GM10248 (cell line): Measurements from ENCODE around the gene PCCB.

ENCODE experiments used
- CTCF ChIA-PET: fragments of 300-600 bp; sonication (Branson Sonifier 250); formaldehyde crosslinking; extraction: SDS; loops from one replicate; lab custom pipeline; 2021; ENCODE audit warnings: antibody characterized with exemption; lab: Yijun Ruan, JAX
- POLR2A ChIA-PET: fragments of 350-650 bp; sonication (Branson Sonifier 250); formaldehyde crosslinking; extraction: SDS; loops from one replicate; lab custom pipeline; 2020; ENCODE audit warnings: antibody characterized with exemption; lab: Yijun Ruan, JAX
- DNase-seq: peaks from one replicate; pipeline ENCODE4 v3.0.0; 2012; ENCODE audit errors: extremely low spot score
- TF ChIP-seq, protein P1 (sequence below): IDR thresholded peaks from 2 replicates; pipeline ENCODE4 v1.5.1; 2012; ENCODE audit warnings: mild to moderate bottlenecking, low read depth; ENCODE audit errors: extremely low read depth, missing control alignments, control extremely low read depth

The PCCB gene

DNA sequence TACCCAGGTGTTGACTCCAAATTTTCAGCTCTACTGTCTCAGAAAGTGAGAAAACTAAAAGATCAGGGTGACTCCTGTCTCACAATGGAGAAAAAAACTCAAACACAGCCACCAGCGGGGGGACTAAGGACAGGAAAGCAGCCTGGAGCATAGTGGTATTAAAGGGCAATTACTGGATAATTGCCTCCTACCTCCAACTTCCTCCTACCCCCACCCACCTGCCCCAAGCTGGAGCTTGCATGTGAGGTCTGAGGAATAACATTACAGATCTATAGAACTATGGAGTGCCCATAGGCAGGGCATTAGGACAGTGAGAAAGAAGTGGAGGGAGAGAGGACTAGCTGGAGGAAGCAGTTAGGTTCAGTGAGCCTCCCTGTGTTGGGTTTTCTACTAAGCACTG is 2.7 kb upstream of the PCCB start:
- no peak for DNase-seq
- ChIA-PET POLR2A (no interaction called here), CTCF (interaction anchor here (1.2 to 2.3 kb wide), 3 partner anchors 9 to 30 kb away, joined by 3 to 7 read pairs (median 4); no protein-coding TSS in a partner anchor)
- TF ChIP-seq, protein P1, sequence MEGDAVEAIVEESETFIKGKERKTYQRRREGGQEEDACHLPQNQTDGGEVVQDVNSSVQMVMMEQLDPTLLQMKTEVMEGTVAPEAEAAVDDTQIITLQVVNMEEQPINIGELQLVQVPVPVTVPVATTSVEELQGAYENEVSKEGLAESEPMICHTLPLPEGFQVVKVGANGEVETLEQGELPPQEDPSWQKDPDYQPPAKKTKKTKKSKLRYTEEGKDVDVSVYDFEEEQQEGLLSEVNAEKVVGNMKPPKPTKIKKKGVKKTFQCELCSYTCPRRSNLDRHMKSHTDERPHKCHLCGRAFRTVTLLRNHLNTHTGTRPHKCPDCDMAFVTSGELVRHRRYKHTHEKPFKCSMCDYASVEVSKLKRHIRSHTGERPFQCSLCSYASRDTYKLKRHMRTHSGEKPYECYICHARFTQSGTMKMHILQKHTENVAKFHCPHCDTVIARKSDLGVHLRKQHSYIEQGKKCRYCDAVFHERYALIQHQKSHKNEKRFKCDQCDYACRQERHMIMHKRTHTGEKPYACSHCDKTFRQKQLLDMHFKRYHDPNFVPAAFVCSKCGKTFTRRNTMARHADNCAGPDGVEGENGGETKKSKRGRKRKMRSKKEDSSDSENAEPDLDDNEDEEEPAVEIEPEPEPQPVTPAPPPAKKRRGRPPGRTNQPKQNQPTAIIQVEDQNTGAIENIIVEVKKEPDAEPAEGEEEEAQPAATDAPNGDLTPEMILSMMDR, result no peak

DNA sequence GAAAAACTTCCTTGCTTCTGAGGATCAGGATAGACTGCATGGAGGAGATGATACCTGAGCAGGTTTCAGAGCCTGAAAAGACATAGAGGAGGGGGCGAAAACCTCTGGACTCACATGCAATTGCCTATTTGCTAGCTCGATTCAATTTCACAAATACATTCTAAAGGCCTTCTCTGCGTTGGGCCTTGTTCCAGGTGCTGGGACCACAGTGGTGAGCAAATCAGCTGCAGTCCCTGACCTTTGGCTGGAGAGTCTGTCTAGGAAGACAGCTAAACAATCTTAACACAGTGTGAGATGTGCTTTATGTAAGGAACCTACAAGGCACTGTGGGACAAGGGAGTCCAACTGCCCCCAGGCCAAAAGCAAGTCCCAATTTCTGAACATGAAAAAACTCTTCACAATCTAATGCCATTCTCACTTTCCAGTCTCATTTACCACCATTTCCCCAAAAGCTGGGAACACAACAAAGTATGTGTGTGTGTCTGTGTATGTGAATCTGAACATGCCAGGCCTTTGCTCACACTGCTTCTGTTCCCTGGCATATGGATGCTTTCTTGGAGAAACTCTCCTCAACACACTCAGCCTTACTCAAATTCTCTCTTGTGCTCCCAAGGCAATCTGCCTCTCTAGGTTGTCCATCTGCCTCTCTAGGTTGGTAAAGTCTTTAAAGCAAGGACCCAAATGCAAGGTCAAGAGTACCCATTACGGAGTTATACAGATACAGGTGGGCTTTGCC is 2.1 kb upstream of the PCCB start:
- ChIA-PET CTCF (interaction anchor here (1.2 to 2.6 kb wide), 4 partner anchors 9 to 505 kb away, joined by 3 to 12 read pairs (median 6); partner anchors contain the start of gene STAG1), POLR2A (no interaction called here)
- no peak for DNase-seq
- TF ChIP-seq, protein P1, result no peak

DNA sequence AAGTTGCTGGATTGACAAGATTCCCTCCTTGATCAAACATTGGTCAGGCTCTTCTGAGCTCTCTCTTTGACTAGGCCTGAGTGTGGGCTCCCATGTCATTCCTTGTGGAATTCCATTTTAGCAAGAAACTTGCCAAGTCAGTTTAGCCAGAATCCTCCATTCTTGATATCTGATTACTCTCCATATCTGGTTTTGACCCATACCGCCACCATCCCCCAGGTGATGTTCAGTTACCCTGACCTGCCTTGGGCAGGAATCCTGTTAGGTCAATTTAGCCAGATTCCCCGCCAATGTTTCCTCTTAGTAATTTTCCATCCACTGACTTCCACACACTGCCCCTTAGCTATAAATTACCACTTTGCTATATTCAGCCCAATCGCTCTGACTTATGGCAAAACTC is 1.0 kb upstream of the PCCB start:
- DNase-seq, result no peak
- POLR2A ChIA-PET, result no interaction called here
- TF ChIP-seq, protein P1, result no peak
- CTCF ChIA-PET, result interaction anchor here (1.2 to 2.6 kb wide), 4 partner anchors 9 to 765 kb away, joined by 3 to 12 read pairs (median 6); partner anchors contain the start of gene STAG1

DNA sequence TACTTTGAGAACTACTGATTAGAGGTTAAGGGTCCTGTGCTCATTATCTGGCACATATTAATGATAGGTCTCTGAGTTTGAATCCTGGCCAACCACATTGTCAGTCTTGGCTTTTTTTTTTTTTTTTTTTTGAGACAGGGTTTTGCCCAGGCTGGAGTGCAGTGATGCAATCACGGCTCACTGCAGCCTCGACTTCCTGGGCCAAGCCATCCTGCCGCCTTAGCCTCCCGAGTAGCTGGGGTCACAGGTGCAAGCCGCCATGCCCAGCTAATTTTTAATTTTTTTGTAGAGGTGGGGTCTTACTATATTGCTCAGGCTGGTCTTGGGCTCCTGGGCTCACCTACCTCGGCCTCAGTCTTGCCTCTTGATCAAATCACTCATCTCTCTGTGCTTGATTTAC is 547 bp upstream of the PCCB start:
- no peak for DNase-seq
- TF ChIP-seq, protein P1, result no peak
- CTCF ChIA-PET, result interaction anchor here (0.7 to 2.6 kb wide), 4 partner anchors 10 to 764 kb away, joined by 3 to 12 read pairs (median 4); partner anchors contain the start of gene STAG1
- POLR2A ChIA-PET, result no interaction called here

DNA sequence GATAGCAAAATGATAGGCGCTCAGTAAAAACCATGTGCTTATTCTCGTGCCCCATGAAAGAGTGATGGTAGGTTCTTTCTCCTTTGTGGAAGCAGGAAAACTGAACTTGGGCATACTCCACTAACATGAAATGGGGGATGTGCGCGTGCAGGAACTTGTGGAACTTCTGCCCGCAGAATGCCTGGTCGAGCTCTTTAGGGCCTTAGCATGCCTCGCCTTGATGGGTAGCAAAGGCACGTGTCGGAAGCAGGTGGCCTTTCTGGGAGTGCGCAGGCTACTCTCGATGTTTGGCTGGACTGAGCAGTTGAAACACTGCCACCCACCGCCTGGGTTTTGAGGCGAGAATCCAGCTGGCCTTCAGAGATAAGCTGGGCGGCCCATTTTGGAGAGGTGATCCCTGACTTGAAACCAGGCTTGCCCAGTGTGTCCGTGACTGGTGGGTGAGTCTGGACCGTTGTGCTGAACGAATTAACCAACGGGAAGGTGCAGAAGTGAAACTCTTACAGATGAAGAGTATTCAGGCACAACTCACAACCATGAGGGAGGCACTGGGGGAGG is 842 bp downstream of the PCCB start:
- peak; percentile 45 for DNase-seq
- TF ChIP-seq, protein P1, result peak; percentile 37
- CTCF ChIA-PET, result interaction anchor here (1.1 to 1.7 kb wide), 7 partner anchors 8 to 501 kb away, joined by 4 to 12 read pairs (median 7); partner anchors contain the start of gene STAG1
- POLR2A ChIA-PET, result interaction anchor here (0.7 to 1.3 kb wide), 2 partner anchors 56 to 501 kb away, joined by 4 read pairs; partner anchors contain the start of gene STAG1

DNA sequence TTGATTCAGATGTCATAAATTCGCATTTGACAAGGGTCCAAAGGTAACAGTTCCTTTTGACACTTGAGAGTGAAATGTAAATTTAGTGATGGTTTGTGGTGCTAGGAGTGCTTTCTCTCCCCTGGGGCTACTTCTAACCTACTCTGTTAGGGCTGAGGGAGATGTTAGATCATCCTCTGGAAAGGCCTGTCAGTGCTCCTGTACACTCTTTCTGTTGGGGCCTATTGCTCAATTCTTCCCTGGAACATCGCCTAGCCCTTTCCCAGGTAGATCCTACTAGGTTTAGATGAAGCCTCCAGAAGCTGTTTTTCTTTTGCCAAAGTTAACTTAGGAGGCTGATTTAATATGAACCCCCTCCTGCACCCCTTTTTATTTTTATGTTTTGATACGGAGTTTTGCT is 1.4 kb downstream of the PCCB start:
- ChIA-PET POLR2A (interaction anchor here (1.3 kb wide), 1 partner anchor 501 kb away, joined by 4 read pairs; the partner anchor contains the start of gene STAG1), CTCF (interaction anchor here (1.1 to 1.7 kb wide), 7 partner anchors 8 to 500 kb away, joined by 4 to 12 read pairs (median 7); partner anchors contain the start of gene STAG1)
- TF ChIP-seq, protein P1, result no peak
- peak; percentile 23 for DNase-seq
